PFSK-1 (cell line): ENCODE measurements around the gene LAMTOR4.

Experiments
- FOXP2 ChIP-seq: optimal IDR thresholded peaks from 2 replicates; pipeline ENCODE3; 2011; ENCODE audit warnings: borderline replicate concordance, control low read depth, inconsistent platforms; ENCODE audit not compliant: insufficient read depth; ENCODE audit errors: extremely low read length, extremely low read depth
- POLR2AphosphoS5 ChIP-seq: IDR thresholded peaks from 2 replicates; pipeline ENCODE4 v1.6.1; 2012; ENCODE audit warnings: low read depth, mild to moderate bottlenecking, control low read depth, low read length, moderate library complexity
- TAF1 ChIP-seq: IDR thresholded peaks from 2 replicates; pipeline ENCODE4 v1.6.1; 2012; ENCODE audit warnings: low read length, control low read depth, borderline replicate concordance; ENCODE audit not compliant: insufficient read depth
- TF ChIP-seq, protein P1 (sequence below), 2 experiments: IDR thresholded peaks; 2 replicates each; pipeline versions ENCODE4 v1.6.1 to v1.8.0; 2011 to 2012; ENCODE audit warnings: low read depth in 2 of 2, low read length in 2 of 2, control low read depth in 1 of 2, inconsistent platforms in 1 of 2, mild to moderate bottlenecking in 1 of 2, moderate library complexity in 1 of 2; ENCODE audit not compliant: insufficient read depth in 1 of 2

DNA sequence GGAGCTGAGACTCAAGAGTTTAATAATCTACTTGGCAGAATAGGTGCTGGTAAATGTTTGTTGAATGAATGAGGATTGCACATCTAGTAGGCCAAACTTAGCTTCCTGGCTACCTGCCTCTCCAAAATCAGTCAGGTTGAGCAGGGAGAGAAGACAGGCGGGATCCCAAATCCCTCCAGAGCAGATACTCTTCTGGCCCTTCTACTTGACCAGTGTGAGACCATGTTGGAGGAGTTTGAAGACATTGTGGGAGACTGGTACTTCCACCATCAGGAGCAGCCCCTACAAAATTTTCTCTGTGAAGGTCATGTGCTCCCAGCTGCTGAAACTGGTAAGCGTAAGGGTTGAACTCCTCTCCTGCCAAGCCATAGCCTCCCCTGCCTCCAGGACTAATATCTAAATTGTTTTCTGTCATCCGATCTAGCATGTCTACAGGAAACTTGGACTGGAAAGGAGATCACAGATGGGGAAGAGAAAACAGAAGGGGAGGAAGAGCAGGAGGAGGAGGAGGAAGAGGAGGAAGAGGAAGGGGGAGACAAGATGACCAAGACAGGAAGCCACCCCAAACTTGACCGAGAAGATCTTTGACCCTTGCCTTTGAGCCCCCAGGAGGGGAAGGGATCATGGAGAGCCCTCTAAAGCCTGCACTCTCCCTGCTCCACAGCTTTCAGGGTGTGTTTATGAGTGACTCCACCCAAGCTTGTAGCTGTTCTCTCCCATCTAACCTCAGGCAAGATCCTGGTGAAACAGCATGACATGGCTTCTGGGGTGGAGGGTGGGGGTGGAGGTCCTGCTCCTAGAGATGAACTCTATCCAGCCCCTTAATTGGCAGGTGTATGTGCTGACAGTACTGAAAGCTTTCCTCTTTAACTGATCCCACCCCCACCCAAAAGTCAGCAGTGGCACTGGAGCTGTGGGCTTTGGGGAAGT is 24.2 kb upstream of the LAMTOR4 start:
- TF ChIP-seq POLR2AphosphoS5 = no peak
- TF ChIP-seq, protein P1, sequence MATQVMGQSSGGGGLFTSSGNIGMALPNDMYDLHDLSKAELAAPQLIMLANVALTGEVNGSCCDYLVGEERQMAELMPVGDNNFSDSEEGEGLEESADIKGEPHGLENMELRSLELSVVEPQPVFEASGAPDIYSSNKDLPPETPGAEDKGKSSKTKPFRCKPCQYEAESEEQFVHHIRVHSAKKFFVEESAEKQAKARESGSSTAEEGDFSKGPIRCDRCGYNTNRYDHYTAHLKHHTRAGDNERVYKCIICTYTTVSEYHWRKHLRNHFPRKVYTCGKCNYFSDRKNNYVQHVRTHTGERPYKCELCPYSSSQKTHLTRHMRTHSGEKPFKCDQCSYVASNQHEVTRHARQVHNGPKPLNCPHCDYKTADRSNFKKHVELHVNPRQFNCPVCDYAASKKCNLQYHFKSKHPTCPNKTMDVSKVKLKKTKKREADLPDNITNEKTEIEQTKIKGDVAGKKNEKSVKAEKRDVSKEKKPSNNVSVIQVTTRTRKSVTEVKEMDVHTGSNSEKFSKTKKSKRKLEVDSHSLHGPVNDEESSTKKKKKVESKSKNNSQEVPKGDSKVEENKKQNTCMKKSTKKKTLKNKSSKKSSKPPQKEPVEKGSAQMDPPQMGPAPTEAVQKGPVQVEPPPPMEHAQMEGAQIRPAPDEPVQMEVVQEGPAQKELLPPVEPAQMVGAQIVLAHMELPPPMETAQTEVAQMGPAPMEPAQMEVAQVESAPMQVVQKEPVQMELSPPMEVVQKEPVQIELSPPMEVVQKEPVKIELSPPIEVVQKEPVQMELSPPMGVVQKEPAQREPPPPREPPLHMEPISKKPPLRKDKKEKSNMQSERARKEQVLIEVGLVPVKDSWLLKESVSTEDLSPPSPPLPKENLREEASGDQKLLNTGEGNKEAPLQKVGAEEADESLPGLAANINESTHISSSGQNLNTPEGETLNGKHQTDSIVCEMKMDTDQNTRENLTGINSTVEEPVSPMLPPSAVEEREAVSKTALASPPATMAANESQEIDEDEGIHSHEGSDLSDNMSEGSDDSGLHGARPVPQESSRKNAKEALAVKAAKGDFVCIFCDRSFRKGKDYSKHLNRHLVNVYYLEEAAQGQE (IDR thresholded peaks at IDR 0.05; ENCODE audit: insufficient read depth in 1 of 2, low read depth in 2 of 2, low read length in 2 of 2) = no peak
- TF ChIP-seq TAF1 = no peak
- no peak for TF ChIP-seq FOXP2
